ENCODE measurements around the gene DMRT1.
A peak's percentile ranks its signal among the peaks of the same experiment; 100 is the strongest.

The DMRT1 gene

DNA sequence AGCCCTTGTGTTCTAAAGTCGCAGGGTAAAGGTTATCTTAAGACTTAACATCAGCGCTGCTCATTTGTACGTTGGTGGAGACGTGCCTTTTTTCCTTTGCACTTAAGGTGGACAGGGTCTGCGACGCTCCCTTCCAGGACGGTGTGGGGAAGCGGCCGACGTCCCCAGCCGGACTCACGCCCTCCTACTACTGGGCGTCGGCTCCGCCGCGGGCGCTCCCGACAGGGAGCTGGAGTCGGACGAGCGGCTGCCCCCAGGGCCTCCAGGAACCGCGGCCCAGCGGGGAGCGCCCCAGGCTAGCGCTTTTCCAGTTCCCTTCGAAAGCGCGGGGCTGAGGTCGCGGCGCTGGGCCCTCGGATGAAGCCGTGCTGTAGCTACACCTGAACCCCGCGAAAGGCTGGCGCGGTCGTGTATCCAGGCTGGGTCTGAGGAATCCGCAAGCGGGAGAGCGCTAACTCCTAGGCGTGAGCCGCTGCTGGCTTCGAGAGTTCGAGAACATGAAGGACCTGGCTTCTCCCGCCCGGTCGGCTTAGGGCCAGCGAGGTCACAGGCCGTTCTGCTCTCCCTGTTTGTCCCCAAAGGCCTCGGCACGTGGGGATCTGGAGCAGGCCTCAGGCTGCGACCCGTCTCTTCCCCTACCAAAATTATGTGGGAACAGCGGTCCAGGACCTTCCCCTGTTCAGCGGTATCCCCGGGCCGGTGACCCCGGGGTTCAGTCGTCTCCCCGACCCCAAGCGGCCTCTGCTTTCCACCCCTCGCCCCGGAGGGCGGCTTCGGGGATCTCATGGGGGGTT is 131.2 kb downstream of the DMRT1 start:
- no peak for DNase-seq

DNA sequence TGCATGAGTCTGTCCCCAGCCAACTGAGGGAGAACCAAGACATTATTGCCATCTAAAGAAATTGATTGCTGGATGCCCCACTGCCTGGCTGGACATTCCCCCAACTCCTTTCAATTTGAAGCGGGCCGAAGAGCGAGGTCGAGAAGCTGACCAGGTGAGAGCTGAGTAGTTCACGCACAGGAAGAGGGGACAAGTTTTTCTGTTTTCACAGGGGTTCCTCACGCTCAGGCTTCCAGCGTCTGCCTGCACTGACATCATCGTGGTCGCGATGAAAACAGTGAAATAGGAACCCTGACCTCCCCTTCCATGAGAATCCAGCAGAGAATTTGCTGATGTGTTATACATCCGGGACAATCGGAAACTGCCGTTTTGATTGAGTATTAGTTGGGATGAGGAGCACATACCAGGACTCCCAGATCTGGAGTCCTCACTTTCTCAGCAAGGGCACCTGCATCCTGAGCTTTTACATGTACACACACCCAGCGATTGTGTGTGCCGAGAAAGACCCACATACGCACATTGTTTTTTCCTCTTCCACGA is 131.9 kb downstream of the DMRT1 start:
- DNase-seq: no peak

DNA sequence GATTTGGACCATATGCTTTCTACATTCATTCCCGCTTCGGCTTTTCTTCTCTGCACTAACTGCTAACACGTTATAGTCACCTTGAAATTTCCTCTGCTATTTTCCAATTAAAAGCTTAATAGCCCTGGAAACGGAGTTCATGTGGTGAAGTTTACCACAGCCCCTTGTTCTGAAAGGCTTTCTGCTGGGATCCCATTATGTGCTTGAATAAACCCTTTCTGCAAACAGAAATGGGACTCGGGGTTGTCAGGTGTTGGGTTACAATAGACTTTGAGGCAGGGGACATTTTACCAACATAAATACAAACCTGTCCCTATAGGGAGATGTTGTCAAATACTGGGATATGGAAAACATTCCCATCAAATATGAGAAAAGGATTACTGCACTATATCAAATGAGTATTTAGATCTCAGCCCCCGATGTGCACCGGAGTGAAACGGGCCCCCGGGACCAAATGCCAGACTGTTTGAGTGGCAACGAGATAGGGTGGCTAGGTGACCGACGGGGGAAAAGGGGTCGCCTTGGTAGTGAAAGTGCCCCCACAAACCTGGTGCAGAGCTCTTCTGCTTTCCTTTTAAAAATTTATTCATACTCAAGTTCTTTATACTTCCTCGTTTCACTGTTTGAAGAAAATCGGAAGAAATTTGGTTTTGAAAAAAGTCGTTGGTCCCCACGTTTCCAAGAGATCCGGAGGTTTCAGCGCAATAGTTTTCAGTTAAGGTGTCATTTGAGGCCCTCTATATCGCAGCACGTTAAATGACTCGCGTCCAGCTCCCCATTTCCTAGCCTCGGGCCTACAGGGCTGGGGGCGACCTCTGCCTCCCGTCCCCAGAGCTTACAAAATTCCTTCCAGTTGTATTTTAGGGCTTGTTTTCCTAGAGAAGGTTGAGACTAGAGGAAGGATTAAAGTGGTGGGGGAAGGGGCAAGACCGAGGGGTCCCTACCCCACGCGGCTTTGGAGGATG is 132.8 kb downstream of the DMRT1 start:
- peak; percentile 73 to 86 for DNase-seq

DNA sequence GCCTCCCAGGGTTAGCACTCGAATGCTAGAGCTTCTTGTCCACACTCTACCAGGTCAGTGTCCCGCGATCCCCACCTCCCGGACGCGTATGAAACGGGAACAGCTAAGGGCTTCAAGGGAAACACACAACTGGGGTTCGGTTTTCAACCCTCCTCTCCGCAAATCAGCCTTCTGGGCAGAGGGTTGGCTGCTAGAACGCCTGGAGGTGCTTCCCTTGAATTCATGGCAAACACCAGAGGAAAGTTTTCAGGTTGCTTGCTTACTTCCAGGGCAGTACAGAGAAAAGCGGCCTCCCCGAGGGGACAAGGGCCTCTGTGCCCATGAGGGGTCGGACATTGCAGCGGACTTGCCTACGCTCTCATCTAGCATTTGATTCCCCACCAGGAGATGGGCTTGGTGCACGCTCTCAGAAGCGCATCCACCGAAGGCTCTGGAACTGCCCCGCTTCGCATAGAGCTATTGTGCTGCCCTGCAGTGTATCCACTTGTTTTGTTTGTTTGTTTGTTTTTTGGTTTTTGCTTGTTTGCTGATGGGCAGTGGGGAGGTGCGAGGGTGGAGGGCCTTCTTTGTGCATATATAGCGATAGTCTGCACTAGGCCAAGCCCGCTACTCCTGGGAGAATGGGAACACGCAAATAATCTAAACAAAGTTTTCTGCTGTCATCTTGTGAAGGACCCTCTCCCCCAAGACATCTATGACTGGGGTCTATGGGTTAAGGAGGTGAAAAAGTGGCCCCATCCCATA is 133.7 kb downstream of the DMRT1 start:
- no peak for DNase-seq

DNA sequence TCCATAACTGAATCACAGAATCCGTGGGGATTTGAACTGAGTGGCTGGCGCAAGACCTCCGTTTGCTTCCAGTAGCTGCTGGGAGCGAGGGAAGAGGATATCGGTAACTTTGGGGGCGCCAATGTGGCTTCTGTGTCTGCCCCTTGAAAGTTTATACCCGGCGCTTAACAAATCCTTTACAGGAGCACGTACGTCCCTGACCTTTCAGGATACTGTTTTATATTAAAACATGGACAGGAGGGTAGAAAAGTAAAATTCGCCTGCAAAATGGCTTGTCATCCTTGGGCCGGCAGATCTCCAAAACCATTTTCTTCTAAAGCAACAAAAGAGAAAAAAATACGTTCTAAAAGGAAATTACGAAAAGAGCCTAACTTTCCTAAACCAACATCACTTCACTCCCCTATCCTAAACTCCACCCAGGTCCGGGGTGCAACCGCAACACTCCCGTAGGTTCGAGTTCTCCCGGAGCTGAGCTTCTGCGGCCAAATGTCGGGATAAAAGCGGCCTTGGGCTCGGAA is 134.3 kb downstream of the DMRT1 start:
- DNase-seq: no peak

DNA sequence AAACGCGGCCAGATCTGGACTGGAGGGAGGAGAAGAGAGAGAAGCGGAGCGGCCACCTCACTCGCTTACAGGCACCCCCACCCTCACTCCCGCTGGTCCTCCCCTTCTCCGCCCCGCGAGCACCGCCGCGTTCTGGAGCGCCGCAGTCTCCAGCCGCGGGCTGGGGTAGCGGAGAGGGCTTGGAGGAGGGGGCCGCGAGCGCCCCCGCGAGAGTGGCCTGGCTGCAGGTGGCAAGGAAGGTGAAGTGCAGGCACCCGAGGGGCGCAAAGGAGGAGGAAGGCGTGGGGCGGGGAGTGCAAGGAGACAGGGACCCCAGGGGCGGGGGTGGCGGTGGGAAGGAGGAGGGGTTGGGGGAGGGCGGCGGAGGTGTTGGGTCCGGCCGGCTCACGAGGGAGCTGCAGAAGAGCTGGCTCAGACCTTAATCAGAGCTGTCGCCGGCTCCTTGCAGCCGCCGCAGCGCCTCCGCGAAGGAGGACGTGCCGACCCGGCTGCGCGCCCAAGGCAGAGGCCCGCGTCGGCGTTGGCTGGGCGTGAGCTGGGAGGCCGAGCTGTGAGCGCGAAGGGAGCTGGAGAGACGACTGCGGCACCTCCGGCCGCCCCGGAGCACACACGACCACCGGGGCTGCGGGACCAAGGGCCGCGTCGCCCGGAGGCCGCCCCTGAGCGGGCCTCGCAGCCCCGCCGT is 134.9 kb downstream of the DMRT1 start, which contains the start of gene DMRT3:
TSS of gene DMRT3 (plus strand) at position 398 of the 685 bp plus-strand sequence. CDS start 347 bp downstream, outside the sequence.
- DNase-seq: peak; percentile 73 to 81

DNA sequence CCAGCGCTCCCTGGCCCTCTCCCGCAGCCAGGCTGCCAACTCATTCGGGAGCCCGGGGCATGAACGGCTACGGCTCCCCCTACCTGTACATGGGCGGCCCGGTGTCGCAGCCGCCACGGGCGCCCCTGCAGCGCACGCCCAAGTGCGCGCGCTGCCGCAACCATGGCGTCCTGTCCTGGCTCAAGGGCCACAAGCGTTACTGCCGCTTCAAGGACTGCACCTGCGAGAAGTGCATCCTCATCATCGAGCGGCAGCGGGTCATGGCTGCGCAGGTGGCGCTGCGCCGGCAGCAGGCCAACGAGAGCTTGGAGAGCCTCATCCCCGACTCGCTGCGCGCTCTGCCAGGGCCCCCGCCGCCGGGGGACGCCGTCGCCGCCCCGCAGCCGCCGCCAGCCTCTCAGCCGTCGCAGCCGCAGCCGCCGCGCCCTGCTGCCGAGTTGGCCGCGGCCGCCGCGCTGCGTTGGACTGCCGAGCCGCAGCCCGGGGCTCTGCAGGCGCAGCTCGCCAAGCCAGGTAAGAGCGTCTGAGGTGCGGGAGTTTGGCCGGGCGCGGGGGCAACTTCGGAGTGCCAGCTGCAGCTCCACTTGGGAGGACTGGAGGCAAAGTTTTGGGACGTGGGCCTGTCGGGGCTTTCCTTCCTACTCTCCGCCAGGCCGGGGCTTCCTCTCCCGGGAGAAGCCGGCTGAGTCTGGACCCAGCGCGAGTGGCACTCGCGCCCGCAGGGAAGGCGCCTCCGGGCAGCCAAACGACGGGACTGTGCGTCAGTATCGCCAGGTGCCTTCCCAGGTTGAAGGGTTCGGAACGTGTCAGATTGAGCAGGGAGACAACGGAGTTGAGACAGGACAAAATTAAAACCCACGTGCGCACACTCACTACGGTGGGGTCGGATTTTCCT is 135.7 kb downstream of the DMRT1 start:
- peak; percentile 73 to 80 for DNase-seq

DNA sequence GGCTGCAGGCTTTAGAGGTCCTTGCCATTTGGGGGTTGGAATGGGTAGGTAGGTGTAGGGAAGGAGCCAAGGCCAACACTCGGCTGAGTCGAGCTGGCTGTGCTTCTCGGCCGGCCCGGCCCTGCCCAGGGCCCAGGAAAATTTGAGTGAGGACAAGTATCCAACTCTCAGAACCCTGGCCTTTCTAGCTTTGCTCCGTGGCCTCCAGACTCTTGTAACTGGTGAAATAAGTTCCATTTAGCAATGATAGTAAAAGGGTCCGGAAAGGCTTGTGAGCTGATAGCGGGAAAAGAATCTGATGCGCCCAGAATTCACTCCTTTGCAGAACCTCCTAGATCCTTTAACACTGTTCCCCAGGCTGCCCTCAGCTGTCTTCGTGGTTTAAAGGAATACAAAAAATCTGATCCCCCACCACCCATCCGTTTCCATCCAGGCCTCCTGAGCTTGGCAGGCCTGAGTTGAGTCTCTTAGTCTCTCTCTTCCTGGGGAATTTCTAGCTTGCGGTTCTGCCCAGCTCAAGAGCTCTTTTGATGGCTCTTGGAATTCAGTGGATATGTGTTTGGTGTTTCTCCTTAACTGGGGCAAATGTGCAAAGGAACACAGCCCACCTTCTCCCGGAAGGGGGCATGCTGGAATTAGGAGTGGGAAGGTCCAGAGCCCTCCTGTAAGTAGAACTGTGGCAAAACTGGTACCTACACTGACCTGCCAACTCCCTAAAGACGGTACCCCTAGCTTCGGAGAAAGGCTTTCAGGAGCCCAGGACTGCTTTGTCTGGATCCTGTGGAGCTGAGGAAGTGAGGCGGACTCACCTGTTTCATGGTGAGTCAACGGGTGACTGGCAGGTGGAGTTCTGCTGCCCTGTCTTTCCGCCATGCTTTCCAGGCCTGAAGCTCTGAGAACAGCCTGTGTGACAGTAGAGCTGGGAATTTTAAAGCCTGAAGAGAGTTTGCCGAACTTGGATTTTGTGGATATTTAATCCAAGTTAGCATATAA is 136.6 kb downstream of the DMRT1 start:
- DNase-seq: no peak

DNA sequence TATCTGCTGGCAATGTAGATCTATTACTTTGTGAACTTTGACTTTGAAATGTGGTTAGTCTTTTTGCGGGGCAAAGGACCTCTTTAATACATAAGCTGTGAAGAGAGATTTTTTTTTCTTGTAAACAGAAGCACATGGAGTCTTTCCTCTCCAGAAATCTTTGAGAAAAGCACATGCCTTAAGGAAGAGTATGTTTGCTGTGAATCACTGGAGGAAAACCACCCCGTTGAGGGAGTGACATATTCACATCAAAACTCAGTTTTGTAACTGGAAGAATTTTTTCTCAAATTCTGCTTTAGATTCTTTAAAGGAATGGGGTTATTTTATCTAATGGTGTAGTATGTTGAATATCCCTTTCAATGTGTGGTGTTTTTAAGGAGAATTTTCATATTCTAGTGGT is 138.5 kb downstream of the DMRT1 start:
- DNase-seq: no peak

DNA sequence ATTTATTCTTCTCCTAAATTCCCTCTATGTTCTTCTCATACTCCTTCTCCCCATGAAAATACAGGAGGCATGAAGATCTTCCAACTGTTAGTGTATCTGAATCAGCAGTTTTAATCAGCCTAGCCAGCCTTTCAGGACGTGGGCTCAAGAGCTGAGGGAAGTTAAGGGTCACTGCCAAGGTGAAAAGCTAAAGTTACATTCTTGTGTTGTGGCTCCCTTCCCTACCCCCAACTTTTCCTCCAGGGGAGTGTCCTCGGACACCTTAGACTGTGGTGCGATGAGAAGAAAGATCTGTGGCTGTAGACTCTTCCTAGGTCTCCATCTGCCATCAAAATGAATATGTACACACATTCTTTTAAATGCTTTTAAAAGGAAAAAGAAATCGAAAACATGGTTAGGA is 139.1 kb downstream of the DMRT1 start:
- DNase-seq: no peak

DNA sequence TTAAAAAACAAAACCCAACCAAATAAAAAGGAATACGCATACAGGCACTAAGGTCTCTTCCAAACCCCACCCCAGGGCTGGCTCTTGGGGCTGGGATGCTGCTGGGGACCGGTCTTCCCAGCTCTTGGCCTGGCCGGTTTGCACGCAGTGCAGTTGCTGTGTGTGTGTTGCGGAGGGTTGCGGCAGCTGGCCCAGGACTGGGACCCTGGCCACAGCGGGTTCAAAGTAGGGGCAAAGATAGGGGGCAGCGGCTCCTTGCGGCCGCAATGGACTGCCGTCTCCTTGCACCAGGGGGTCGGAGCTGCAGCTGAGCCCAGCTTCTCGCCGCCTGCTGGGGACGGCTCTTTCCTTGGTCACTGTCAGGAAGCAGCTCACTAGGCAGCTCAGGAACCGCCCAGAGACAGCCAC is 140.0 kb downstream of the DMRT1 start:
- no peak for DNase-seq

DNA sequence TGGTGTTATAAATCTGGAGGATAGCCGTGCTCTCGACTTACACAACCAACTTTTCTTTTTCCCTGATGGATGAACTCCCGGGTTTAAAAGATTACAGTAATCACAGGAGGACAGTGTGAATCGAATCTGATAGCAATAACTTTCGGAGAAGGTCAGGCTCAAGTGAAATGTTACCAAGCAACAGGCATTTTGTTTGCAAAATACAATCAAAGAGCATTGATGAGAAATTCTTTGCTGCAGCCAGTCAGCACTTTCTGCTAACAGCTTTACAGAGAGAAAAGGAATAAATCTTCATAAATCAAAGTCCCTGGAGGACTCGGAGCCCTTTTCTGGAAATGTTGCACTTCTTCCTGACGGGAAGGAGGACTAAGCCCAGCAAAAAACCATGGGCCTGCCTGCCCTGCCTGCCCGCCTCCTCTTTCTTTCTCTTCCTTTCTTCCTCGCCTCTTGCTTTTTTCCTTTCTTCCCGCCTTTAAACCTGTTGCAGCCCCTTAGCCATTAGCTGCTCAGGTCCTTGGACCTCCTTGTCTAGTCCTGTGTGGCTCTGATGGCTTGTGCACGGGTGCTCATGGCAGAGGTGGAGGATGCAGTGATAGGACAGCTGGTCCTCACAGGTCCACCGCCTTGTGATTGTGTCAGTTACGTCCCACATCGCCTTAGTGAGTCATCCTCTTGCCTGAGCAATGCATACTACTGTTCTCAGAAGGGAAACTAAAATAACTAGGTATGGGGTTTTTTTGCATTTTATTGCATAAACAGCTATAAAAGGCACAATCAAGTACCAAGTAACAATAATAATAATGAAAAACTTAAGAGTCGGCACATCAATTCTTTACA is 141.1 kb downstream of the DMRT1 start:
- no peak for DNase-seq

DNA sequence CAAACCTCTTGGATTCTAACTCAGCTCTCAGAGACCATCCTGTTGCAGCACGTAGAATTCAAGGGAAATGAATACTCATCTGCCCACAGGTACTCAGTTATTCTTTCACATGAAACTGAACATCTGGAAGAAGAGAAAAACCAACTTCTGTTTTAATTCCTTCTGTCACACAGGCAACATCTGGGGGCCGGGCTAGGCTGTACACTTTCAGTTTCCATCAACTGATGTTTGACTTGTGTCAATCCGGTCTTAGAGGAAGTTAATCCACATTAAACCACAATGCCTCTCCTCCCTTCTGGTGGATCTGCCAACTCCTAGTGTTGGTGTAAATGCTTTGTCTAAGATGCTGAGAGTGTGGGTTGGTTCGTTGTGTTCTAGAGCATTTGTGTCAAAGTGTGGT is 152.5 kb downstream of the DMRT1 start:
- DNase-seq: no peak

DNA sequence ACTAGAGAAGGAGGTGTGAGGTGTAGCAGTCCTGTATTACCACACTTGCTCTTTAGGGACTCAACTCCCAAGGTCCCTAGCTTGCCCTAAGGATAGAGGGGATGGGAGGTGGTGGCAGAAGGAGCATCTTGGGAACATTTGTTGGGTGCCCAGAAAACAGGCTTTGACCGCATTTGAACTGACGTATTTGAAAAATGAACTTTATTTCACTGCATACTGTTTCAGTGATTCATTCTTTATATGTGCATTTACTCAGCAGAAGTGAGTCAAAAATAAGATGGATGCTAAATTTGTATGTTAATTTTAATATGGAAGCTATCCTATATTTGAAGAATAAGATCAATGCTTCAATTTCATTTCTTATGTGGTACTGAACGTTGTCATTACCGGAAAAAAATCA is 153.7 kb downstream of the DMRT1 start:
- no peak for DNase-seq

DNA sequence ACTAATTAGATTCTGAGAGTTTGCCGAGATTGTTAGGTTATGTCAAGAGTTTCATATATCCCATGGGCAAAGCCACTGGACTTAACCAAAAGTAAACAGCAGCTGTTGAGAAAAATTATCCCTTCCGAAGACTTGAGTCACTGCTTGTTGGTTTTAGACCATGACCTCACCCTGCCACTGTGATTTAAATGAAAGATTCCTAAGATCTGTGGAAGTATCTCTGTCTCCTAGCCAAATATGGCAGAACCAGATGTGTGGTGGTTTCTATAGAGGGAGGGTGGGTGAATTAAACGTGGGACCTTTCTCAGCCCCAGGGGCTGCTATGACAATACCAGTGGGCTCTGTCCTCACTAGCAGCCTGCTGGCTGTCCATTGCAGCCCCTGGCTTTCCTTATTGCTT is 154.3 kb downstream of the DMRT1 start:
- DNase-seq: no peak

DNA sequence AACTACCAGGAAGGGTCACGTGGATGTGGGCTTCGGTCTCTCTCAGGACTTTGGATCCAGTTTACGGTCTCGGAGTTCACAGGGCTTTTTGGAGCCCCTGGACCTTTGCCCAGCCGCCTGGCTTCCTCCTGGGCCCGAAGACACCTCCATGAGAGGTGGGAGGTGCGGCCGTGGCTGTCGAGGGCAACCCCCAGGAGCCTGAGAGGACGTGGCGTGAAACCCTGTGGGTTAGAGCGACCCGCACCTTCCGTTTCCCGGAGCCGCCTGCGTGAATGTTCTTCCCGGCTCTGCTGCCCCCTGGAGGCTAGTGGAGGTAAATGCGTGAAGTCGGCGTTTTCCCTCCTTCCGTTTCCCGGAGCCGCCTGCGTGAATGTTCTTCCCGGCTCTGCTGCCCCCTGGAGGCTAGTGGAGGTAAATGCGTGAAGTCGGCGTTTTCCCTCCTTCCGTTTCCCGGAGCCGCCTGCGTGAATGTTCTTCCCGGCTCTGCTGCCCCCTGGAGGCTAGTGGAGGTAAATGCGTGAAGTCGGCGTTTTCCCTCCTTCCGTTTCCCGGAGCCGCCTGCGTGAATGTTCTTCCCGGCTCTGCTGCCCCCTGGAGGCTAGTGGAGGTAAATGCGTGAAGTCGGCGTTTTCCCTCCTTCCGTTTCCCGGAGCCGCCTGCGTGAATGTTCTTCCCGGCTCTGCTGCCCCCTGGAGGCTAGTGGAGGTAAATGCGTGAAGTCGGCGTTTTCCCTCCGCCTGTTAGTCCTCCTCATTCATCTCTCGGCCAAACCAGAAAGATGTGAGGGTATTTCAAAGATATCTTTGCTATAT is 157.0 kb downstream of the DMRT1 start:
- DNase-seq: peak; percentile 21 to 48

DNA sequence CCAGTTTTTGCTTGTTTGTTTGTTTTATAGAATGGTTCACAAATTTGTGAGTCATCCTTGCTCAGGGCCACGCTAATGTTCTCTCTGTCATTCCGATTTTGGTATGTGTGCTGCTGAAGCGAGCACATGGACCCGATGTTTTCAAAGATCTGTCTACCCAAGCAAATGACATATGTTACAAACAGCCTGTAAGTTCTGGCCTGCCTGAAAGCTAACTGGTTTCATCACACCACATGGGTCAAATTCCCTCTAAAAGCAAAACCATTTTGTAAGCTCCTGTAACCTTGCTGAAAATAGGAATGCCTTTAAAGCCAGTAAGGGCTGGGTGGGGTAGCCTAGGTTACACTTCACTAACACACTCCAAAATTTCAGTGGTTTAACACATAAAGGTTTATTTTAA is 160.3 kb downstream of the DMRT1 start:
- DNase-seq: no peak

DNA sequence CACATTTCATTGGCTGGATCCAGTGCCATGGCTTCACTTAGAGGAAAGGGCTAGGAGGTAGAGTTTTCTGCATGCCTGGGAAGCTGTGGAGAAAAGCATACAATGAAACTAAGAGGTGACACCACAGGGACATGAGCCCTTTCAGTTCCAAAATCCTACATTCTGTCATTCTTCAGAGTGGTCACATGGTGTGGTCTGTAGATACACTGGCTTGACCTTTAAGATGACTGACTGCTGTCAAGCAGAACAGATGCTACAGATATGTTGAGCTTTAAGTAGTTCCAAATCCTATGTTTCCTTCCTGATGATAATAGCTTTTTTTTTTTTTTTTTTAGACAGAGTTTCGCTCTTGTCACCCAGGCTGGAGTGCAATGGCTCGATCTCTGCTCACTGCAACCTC is 161.2 kb downstream of the DMRT1 start:
- no peak for DNase-seq
